ENCODE measurements around the gene IZUMO4.

DNA sequence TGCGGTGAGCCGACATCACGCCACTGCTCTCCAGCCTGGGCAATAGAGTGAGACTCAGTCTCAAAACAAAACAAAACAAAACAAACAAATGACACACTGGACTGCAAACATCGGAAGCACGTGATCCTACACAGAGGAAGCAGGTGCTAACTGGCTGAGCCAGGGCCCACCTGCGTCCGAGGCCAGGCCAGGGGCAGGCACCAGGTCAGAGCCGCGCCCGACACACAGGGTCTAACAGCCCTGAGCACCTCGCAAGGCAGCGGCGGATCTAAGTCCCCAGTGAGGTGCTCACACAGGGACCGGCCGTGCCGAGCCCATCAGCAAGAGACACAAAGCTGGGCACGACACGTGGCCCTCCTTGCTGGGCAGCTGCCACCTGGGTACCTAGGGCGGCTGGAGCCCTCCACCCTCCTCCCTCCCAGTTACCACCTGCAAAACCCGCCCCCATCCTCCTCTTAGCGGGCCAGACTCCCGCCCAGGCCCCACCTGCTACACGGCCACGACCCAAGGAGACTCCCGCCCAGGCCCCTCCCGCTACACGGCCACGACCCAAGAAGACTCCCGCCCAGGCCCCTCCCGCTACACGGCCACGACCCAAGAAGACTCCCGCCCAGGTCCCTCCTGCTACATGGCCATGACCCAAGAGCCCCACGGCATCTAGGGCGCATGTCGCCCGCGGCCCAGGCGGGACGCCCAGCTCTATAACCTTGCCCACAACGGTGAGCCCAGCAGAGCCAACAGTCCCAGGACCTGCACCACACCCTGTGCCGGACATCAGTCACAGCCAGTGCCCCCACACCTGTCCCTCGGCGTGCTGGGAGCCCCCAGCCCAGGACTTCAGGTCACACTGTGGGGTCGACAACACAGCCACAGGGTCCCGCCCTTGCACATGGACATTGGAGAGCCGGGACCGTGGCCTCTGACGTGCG is 39.0 kb downstream of the IZUMO4 start:
- TF ChIP-seq EZH2 (IDR thresholded peaks at IDR 0.05; ENCODE audit: borderline replicate concordance, low read length), result no peak
- TF ChIP-seq, protein P1, sequence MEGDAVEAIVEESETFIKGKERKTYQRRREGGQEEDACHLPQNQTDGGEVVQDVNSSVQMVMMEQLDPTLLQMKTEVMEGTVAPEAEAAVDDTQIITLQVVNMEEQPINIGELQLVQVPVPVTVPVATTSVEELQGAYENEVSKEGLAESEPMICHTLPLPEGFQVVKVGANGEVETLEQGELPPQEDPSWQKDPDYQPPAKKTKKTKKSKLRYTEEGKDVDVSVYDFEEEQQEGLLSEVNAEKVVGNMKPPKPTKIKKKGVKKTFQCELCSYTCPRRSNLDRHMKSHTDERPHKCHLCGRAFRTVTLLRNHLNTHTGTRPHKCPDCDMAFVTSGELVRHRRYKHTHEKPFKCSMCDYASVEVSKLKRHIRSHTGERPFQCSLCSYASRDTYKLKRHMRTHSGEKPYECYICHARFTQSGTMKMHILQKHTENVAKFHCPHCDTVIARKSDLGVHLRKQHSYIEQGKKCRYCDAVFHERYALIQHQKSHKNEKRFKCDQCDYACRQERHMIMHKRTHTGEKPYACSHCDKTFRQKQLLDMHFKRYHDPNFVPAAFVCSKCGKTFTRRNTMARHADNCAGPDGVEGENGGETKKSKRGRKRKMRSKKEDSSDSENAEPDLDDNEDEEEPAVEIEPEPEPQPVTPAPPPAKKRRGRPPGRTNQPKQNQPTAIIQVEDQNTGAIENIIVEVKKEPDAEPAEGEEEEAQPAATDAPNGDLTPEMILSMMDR (conservative IDR thresholded peaks at IDR 0.05 in 1 of 2, IDR thresholded peaks at IDR 0.05 in 1 of 2; ENCODE audit: extremely low read depth in 1 of 2, insufficient read depth in 1 of 2, low read depth in 1 of 2, low read length in 2 of 2), result no peak
